Suppressor macrophage treated with lipopolysaccharide for 4 hours (primary cell): ENCODE results near the gene CDT1.
"Not testable (repeated sequence)": the region's sequence is repeated elsewhere in the genome, so short reads cannot be mapped to it uniquely, and the experiment has no call there.

Experiments
- DNase-seq: peaks from one replicate; pipeline ENCODE4 v3.0.0-alpha.2; 2020

Gene CDT1

GRCh38 chr16:88769617-88770460 is 33.8 kb upstream of the CDT1 start:
- no peak for DNase-seq

- DNase-seq: peak; percentile 48
These were observed 32.9 kb upstream of the CDT1 start for GRCh38 chr16:88770461-88771293.

GRCh38 chr16:88771294-88771772 is 32.3 kb upstream of the CDT1 start:
- DNase-seq: no peak

DNA sequence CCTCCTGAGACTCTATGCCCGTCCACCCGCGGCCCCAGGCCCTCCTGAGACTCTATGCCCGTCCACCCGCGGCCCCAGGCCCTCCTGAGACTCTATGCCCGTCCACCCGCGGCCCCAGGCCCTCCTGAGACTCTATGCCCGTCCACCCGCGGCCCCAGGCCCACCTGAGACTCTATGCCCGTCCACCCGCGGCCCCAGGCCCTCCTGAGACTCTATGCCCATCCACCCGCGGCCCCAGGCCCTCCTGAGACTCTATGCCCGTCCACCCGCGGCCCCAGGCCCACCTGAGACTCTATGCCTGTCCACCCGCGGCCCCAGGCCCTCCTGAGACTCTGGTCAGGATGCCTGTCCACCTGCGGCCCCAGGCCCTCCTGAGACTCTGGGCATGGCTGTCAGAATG is 31.8 kb upstream of the CDT1 start:
- DNase-seq: not testable (repeated sequence)

- no peak for DNase-seq
These were observed 30.4 kb upstream of the CDT1 start for GRCh38 chr16:88772871-88773811.

DNA sequence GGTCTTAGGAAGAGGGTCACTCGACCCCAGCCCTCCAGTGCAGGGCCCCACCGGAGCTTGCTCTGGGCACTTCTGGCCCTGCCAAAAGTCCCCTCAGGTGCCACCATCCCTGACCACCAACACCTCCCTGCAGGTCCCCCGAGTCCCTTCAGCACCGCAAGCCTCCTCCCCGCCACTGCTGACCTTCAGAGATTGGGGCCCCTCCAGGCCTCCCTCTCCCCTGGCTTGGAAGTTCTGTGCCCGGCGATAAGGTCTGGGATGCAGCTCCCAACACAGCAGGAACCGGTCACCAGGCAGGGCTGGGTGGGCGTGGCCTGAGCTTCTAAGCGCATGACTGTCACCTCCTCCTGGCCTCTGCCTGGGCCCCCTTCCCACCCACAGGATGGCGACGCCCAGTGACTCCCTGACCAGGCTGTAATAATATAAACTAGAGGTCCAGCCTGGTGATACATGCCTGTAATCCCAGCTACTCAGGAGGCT is 29.7 kb upstream of the CDT1 start:
- DNase-seq: peak; percentile 75

DNA sequence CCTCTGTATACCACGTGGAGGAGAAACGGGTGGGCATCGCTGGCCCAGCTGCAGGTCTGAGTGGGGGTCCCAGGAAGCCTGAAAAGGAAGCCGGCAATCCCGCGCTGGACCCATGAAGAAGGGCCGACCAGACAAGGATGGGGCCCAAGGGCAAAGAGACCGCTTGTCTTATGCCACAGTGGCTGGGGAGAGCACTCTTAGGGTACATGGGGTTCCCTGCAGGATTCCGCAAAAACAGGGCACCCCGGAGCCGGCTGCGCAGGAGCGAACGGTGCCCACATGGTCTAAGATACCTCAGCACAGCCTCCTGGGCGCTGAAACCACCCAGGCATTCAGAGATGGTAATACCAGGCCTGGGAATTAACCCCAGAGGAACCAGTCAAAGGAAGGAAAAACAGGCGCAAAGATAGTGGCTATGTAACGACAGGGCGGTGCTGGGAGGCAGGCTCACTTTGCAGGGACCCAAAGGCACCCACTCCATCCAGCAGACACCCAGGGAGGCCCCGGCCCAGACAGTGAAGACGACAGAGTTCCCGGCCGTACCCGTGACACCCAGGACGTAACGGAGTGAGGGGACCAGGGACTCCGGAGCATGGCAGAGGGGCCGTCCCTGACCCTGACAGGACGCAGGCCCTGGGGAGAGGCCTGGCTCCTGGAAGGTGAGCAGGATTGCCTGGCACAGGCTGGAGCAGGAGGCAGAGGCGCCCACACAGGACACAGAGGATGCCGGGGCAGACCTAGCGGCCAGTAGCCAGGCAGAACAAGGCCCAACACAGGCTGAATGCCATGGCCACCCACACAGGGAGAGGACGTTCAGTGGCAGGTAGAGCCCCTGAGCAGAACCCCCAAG is 28.8 kb upstream of the CDT1 start:
- no peak for DNase-seq

GRCh38 chr16:88775825-88776224 is 27.8 kb upstream of the CDT1 start:
- no peak for DNase-seq

DNA sequence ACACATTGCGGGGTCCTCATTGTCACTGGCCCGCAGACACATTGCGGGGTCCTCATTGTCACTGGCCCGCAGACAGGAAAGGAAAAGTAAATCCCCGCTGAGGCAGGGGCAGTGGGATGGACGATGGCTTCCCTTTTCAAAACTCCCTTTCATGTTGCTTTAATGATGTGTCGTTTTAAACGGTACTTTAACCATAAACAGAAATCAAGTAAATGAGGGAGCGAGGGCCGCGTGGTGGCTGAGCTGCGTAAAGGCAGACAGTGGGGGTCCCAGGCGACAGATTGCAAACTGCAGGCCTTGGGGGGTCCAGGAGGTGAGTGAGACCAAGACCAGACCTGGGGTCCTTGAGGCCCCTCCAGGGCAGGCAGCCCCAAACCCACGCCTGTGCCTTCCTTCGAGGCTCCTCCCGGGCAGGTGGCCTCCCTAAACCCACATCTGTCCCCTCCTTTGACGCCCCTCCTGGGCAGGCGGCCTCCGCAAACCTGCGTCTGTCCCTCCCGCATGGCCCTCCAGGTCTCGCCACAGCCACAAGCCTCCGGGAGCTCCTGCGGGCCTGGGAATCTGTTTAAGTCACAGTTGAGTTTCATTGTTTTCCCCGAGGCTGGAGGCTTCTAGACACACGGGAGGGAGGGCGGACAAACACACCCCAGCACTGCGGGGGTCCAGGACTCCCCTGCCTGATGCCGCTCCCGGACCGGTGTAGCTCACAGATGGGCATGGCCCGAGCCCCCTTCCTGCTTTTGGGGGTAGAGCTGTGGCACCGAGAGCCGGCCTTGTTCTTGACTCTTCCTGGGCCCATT is 25.9 kb upstream of the CDT1 start:
- no peak for DNase-seq

DNA sequence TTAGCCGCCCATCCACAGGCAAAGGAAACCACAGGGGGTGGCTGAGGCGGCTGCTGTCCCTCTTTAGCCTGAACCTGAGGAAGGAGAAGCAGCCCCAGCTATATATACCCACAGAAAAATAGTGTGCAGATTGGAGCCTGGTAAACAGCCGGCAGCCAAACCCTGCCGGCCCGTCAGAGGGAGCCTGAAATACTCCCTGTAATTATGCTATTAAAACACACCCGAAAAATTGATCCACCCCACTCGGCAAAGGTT is 25.4 kb upstream of the CDT1 start:
- DNase-seq: no peak

DNA sequence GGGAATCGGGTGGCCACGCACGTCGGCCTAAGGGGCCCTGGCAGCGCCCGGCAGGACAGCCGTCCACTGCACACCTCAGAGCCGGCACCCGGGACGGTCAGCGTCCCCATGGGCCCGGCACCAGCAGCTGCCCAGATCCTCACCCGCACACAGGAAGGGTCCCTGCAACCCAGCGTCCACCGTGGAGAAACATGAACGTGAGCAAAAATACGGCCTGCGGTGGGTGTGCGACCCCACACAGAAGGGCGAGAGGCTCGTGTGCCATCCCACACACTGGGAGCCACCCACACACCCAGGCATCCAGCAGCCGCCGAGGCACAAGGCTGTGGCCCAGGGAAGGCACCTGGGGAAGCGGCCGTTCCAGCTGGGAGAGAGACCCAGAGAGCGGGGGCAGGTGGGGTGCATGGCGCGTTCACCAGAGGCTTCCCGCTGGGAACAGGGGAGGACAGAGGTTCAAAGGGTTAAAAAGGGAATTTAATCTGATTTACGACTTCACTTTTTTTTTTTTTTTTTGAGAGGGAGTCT is 25.0 kb upstream of the CDT1 start:
- DNase-seq: no peak

- no peak for DNase-seq
These were observed 24.0 kb upstream of the CDT1 start for GRCh38 chr16:88779406-88780141.

- DNase-seq: no peak
These were observed 23.2 kb upstream of the CDT1 start for GRCh38 chr16:88780142-88781062.

DNA sequence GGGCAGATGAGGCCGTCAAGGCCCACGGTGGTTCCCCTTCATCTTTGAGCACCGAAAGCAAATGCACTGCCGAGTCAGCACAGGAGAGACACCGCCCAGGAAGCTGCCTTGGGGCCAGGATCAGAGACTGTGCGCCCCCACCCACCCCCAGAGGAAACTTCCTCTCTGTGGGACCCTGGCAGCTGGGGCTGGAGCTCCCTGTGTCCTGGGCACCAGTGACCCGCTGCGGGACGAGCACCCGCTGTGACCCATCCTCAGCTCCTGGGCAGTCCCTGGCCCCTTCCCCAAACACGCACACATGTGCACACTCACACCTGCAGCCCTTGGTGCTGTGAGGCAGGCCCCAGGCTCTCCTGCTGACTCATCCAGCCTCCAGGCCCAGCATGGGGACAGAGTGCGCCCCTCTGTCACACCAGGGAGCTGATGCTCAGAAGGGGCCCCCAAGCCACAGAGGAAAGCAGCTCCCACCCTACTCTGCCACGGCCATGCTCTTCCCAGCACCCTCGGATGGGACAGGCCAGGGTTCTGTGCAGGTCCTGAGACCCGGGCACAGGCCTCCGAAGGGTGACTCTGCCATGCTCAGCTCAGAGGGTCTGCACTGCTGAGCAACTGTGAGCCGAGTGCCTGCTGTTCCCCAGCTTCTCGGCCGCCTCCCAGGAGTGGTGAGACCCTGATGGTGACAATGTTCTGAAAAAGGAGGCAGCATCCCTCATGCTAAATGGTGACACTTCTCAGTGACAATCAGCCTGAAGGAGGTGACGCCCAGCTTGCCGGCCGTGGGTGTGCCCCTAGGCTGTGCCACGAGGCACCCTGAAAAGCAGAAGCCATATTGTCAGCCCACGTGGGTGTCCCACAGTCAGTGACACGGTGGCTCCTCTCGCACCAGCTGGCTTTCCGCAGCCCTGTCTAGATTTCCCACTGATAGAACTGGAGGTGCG is 22.2 kb upstream of the CDT1 start:
- peak; percentile 86 for DNase-seq

DNA sequence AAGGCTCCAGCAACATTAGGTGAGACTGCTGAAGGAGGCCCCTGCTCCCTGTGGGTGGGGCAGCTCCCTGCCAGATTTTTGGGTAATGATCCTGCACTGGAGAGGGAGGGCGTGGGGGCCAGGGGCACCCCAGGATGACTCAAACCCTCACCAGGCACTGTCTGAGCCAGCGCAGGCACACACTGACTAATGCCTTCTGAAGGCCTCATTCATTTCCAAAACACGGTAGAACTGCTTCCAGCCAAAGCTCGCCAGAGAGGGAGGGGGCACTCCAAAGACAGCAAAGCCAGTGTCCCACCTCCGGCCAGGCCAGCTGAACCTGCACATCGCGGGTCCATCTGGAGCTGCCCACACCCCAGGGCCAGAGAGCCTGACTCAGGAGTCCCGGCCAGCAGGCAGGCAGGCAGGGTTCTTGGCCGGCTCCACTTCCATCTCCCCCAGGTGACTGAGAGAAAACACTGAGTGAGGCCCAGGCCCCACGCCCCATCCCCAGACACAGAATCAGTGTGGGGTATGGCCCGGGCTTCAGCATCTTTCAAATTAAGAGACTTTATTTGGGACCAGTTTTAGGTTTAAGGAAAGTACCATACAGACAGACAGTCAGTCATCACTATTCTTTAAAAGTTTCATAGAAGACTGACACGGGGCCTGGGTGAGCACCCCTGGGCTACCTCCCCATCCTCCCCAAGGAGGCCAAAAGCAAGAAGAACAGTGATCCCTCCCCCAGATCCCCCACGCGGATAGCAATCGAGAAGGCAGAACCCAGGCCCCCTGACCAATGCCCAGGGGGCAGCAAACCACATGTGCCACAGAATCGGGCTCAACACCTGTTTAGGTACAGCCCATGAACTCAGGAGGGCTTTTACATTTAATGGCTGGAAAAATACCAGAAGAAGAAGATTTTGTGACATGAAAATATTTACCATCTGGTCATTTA is 20.9 kb upstream of the CDT1 start:
- peak; percentile 72 for DNase-seq

- DNase-seq: peak; percentile 56
These were observed 20.1 kb upstream of the CDT1 start for GRCh38 chr16:88783391-88784073.
